IPS DF 6.9 (cell line): Measurements from ENCODE around the gene VAV2.

Experiments used
- DNase-seq: peaks from one replicate; pipeline ENCODE4 v3.0.0-alpha.2; 2013; ENCODE audit warnings: low read depth, low spot score
- H3K27ac ChIP-seq: one replicate; pipeline ENCODE4 v1.5.1; 2013; ENCODE audit warnings: low read length, control low read depth
- H3K27me3 ChIP-seq: 2 replicates; pipeline ENCODE4 v1.6.1; 2013; ENCODE audit warnings: mild to moderate bottlenecking, low read length; ENCODE audit not compliant: control insufficient read depth, insufficient read depth
- H3K36me3 ChIP-seq: 2 replicates; pipeline ENCODE4 v1.6.1; 2013; ENCODE audit warnings: low read length; ENCODE audit not compliant: control insufficient read depth, insufficient read depth
- H3K4me1 ChIP-seq: 2 replicates; pipeline ENCODE4 v1.6.1; 2013; ENCODE audit warnings: low read length; ENCODE audit not compliant: control insufficient read depth, insufficient read depth
- H3K4me3 ChIP-seq: 2 replicates; pipeline ENCODE4 v1.5.1; 2013; ENCODE audit warnings: mild to moderate bottlenecking, low read length
- H3K9me3 ChIP-seq: 2 replicates; pipeline ENCODE4 v1.6.1; 2013; ENCODE audit warnings: low read length, inconsistent platforms; ENCODE audit not compliant: control insufficient read depth, insufficient read depth
- WGBS: extraction: QIAGEN DNeasy Blood & Tissue Kit; methylation state at CpG from one replicate; pipeline ENCODE4 v1.1.7; 2013; ENCODE audit warnings: mixed read lengths, missing lambda C conversion rate; ENCODE audit not compliant: insufficient read length, insufficient coverage; 5-methylcytosine and 5-hydroxymethylcytosine counted together

VAV2 gene

GRCh38 chr9:134033516-134034214, 41.5 kb upstream of the VAV2 start:
- Histone ChIP-seq H3K36me3 (peaks cover 45% of the 10 kb centered on the region), H3K4me3 (no peak overlapping the region), H3K27me3 (no peaks in the 10 kb centered on the region), H3K4me1 (no peaks in the 10 kb centered on the region; the same call in 1 of the 2 replicates), H3K9me3 (no peaks in the 10 kb centered on the region), H3K27ac (no peak overlapping the region)
- no CpG with 5 or more reads among the region's 26 CpGs for WGBS
- no peak for DNase-seq

GRCh38 chr9:134032456-134033222, 40.5 kb upstream of the VAV2 start:
- no peak for DNase-seq
- H3K9me3 ChIP-seq = no peaks in the 10 kb centered on the region
- no peak overlapping the region for H3K4me3 ChIP-seq
- peaks cover 45% of the 10 kb centered on the region for H3K36me3 ChIP-seq
- no peaks in the 10 kb centered on the region; the same call in 1 of the 2 replicates for H3K4me1 ChIP-seq
- no peak overlapping the region for H3K27ac ChIP-seq
- WGBS = no CpG with 5 or more reads among the region's 40 CpGs
- no peaks in the 10 kb centered on the region for H3K27me3 ChIP-seq

GRCh38 chr9:134031783-134032182, 39.7 kb upstream of the VAV2 start:
- Histone ChIP-seq H3K4me1 (no peaks in the 10 kb centered on the region; the same call in 1 of the 2 replicates), H3K9me3 (no peaks in the 10 kb centered on the region), H3K4me3 (no peak overlapping the region), H3K36me3 (peaks cover 45% of the 10 kb centered on the region), H3K27me3 (no peaks in the 10 kb centered on the region), H3K27ac (no peak overlapping the region)
- DNase-seq = no peak
- WGBS = no CpG with 5 or more reads among the region's 14 CpGs

- H3K36me3 ChIP-seq = peaks cover 42% of the 10 kb centered on the region
- no CpG with 5 or more reads among the region's 29 CpGs for WGBS
- no peak for DNase-seq
Measured at GRCh38 chr9:134030821-134031470, 38.8 kb upstream of the VAV2 start.

GRCh38 chr9:134029248-134030226, 37.4 kb upstream of the VAV2 start:
- Histone ChIP-seq H3K36me3 (peaks cover 27% of the 10 kb centered on the region), H3K9me3 (no peaks in the 10 kb centered on the region), H3K4me1 (peaks cover 4% of the 10 kb centered on the region; the same call in 1 of the 2 replicates), H3K27me3 (no peaks in the 10 kb centered on the region), H3K4me3 (no peak overlapping the region), H3K27ac (no peak overlapping the region)
- no peak for DNase-seq
- no CpG with 5 or more reads among the region's 21 CpGs for WGBS

More at GRCh38 chr9:134030821-134031470, 38.8 kb upstream of the VAV2 start:
- no peak overlapping the region for H3K27ac ChIP-seq
- H3K9me3 ChIP-seq = no peaks in the 10 kb centered on the region
- peaks cover 4% of the 10 kb centered on the region; the same call in 1 of the 2 replicates for H3K4me1 ChIP-seq
- no peaks in the 10 kb centered on the region for H3K27me3 ChIP-seq
- no peak overlapping the region for H3K4me3 ChIP-seq

GRCh38 chr9:134028575-134029247, 36.6 kb upstream of the VAV2 start:
- no CpG with 5 or more reads among the region's 22 CpGs for WGBS
- H3K36me3 ChIP-seq = peaks cover 19% of the 10 kb centered on the region

GRCh38 chr9:134028076-134028475, 36.0 kb upstream of the VAV2 start:
- no peaks in the 10 kb centered on the region for H3K9me3 ChIP-seq
- no peak for DNase-seq
- H3K36me3 ChIP-seq = peaks cover 13% of the 10 kb centered on the region
- peaks cover 4% of the 10 kb centered on the region; the same call in 1 of the 2 replicates for H3K4me1 ChIP-seq
- no peak overlapping the region for H3K27ac ChIP-seq
- H3K27me3 ChIP-seq = no peaks in the 10 kb centered on the region
- WGBS = 100% methylated on average over 1 of the region's 9 CpGs
- H3K4me3 ChIP-seq = no peak overlapping the region

More at GRCh38 chr9:134028575-134029247, 36.6 kb upstream of the VAV2 start:
- Histone ChIP-seq H3K4me3 (no peak overlapping the region), H3K27me3 (no peaks in the 10 kb centered on the region), H3K9me3 (no peaks in the 10 kb centered on the region), H3K27ac (no peak overlapping the region), H3K4me1 (peaks cover 4% of the 10 kb centered on the region; the same call in 1 of the 2 replicates)
- no peak for DNase-seq

- H3K9me3 ChIP-seq = no peaks in the 10 kb centered on the region
- peaks cover 9% of the 10 kb centered on the region for H3K36me3 ChIP-seq
- DNase-seq = no peak
- H3K4me1 ChIP-seq = peaks cover 4% of the 10 kb centered on the region; the same call in 1 of the 2 replicates
- H3K27me3 ChIP-seq = no peaks in the 10 kb centered on the region
- WGBS = no CpG with 5 or more reads among the region's 7 CpGs
- no peak overlapping the region for H3K4me3 ChIP-seq
- H3K27ac ChIP-seq = no peak overlapping the region
Measured at GRCh38 chr9:134027561-134027960, 35.4 kb upstream of the VAV2 start.

GRCh38 chr9:134026981-134027380, 34.9 kb upstream of the VAV2 start:
- Histone ChIP-seq H3K27me3 (no peaks in the 10 kb centered on the region), H3K9me3 (no peaks in the 10 kb centered on the region), H3K4me1 (peaks cover 4% of the 10 kb centered on the region; the same call in 1 of the 2 replicates), H3K4me3 (no peak overlapping the region), H3K27ac (no peak overlapping the region), H3K36me3 (peaks cover 9% of the 10 kb centered on the region)
- WGBS = no CpG with 5 or more reads among the region's 8 CpGs
- DNase-seq = no peak
